ENCODE measurements around the gene MAP7D2.
"Not testable (repeated sequence)": the region's sequence is repeated elsewhere in the genome, so short reads cannot be mapped to it uniquely, and the experiment has no call there.

Gene MAP7D2

DNA sequence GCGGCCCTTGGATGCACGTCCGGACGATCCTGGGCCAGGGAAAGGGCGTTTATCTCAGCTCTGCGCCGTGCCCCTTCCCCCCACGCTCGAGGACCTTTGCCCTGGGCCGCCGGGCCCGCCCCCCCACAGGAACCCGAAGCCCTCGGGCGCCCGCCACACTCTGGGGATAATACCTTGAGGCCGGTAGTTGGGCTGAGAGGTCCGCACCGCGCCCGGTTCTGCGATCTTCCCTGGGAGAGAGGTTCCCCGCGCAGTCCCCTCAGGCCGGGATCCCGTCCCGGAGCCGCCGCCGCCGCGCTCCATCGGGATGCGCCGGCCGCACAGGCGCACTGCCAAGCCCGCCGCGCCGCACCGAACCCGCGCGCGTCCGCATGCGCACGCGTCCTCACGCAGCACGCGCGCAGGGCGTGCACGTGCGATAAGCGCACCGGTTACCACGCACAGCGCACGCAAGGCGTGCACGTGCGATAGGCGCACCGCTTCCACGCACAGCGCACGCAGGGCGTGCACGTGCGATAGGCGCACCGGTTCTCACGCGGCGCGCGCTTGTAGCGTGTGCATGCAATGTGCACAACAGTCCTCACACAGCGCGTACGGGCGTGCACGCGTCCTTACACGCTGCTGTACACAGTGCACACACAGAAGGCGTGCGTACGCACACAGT is at the start of gene MAP7D2:
TSS of gene MAP7D2 (minus strand) at position 331 of the 664 bp plus-strand sequence. CDS start at position 303, 28 bp downstream.
- no peak for DNase-seq (ENCODE audit: low read depth in 3 of 3)

GRCh38 chrX:20162516-20162915 is 45.8 kb upstream of the MAP7D2 start:
- DNase-seq (ENCODE audit: low read depth in 3 of 3), result not testable (repeated sequence)

GRCh38 chrX:20159797-20160385 is 43.2 kb upstream of the MAP7D2 start:
- no peak for DNase-seq (ENCODE audit: low read depth in 3 of 3)

GRCh38 chrX:20151689-20152088 is 35.0 kb upstream of the MAP7D2 start:
- DNase-seq (ENCODE audit: low read depth in 3 of 3), result no peak

- DNase-seq (ENCODE audit: low read depth in 3 of 3), result no peak
Measured at GRCh38 chrX:20149326-20149725, 32.6 kb upstream of the MAP7D2 start.

DNA sequence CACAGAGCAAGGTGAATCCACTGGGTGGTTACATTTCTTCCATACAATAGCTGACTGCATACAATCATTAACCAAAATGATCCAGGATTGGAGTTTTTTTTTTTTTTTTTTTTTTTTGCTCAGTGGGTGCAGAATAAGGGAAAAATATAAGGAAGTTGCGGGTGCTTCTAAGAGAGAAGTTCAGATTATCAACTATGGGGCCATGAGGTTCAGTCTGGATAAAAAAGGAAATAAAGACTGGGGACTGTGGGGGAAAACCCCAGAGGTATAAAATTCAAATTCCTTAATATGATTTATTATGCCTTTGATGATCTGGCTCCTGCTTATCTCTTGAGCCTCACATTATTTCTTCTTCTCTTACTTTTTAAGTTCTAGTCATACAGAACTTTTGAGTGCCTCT is 30.9 kb upstream of the MAP7D2 start:
- no peak for DNase-seq (ENCODE audit: low read depth in 3 of 3)

DNA sequence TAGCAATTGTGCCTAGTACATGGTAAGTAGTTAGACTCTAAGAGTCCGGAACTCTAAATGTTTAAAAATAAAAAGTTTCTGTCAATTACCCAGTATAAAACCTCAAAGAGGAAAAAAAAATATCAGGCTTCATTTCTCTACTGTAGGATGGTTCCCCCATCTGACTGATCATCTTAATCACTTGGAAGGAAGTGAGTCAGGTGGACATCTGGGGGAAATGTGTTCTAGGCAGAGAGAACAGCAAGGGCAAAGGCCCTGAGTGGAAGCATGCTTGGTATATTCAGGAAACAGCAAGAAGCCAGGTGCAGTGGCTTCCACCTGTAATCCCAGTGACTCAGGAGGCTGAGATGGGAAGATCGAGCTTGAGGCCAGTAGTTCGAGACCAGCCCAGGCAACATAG is 27.8 kb upstream of the MAP7D2 start:
- no peak for DNase-seq (ENCODE audit: low read depth in 3 of 3)

- DNase-seq (ENCODE audit: low read depth in 3 of 3), result no peak
Measured at GRCh38 chrX:20143561-20143960, 26.9 kb upstream of the MAP7D2 start.

DNA sequence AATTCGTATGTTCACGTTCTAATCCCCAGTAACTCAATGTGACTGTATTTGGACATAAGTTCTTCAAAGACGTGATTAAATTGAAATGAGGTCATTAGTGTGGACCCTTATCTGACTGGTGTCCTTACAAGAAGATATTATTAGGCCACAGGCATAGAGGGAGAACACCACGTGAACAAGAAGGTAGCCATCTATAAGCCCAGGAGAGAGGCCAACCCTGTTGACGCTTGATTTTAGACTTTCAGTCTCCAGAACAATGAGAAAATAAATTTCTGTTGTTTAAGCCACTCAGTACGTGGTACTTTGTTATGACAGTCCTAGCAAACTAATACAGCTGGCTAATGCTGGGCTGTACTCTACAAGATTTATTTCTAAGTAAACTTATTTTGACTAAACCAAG is 26.4 kb upstream of the MAP7D2 start:
- DNase-seq (ENCODE audit: low read depth in 3 of 3), result no peak

GRCh38 chrX:20141281-20142220 is 24.8 kb upstream of the MAP7D2 start, which contains the start of gene EIF1AX:
Gene EIF1AX, minus strand, starts transcription at chrX:20141838. Its CDS starts 198 bp downstream, at chrX:20141640.
- DNase-seq (ENCODE audit: low read depth in 3 of 3), result peak; percentile 79 to 90 (median 90)

- no peak for DNase-seq (ENCODE audit: low read depth in 3 of 3)
Measured at GRCh38 chrX:20140420-20140819, 23.7 kb upstream of the MAP7D2 start.

DNA sequence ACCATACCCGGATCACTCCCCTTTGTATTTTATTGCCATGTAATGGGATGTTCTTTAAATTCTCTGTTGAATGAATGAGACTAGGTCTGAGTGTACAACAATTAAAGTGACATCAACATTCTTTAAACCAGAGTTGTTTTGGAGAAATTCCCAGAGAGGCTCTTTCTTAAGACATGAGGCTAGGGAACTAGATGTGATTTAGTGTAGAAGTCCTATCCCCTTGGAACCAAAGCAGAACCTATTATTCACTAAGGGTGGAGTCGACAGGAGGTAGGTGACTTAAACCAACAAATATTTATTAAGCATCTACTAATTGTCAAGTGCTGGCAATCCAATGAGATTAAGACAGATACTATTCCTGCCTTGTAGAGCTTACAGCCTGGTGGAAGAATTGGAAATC is 23.3 kb upstream of the MAP7D2 start:
- no peak for DNase-seq (ENCODE audit: low read depth in 3 of 3)

DNA sequence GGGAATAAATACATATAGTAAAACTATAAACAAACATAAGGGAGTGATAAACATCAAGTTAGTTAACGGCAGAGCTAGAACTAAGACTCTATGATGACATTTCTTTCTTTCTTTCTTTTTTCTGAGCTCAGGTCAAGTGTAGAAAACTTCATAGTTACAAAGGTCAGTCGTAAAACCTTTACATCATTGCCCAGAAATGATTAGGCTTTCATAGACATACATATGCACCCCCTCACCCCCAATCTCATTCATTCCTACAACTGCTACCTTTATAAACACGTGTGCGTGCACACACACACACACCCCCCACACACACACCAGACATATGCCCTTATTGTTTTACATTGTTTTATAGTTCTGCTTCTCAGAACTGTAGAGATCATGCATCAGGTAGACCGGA is 19.2 kb upstream of the MAP7D2 start:
- DNase-seq (ENCODE audit: low read depth in 3 of 3), result no peak

DNA sequence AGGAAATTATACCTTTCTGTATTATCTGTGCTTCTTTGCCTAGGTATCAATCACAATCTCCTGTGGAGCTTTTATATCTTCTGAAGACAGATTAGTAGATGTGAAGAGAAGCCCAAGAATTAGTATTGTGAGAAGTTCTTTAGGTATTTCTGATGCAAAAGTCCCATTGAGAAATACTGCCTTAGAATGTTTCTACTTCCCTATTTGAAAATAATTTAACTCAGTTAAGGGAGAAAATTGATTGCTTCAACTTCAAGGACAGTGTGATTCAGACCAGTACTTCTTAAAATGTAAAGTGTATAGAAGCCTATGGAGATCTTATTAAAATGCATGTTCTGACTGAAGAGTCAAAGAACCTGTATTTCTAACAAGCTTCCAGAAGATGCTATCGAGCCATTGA is 16.0 kb upstream of the MAP7D2 start:
- no peak for DNase-seq (ENCODE audit: low read depth in 3 of 3)

GRCh38 chrX:20130357-20130756 is 13.7 kb upstream of the MAP7D2 start:
- no peak for DNase-seq (ENCODE audit: low read depth in 3 of 3)

- no peak for DNase-seq (ENCODE audit: low read depth in 3 of 3)
Measured at GRCh38 chrX:20129547-20129946, 12.8 kb upstream of the MAP7D2 start.

GRCh38 chrX:20128670-20129069 is 12.0 kb upstream of the MAP7D2 start:
- DNase-seq (ENCODE audit: low read depth in 3 of 3), result no peak

DNA sequence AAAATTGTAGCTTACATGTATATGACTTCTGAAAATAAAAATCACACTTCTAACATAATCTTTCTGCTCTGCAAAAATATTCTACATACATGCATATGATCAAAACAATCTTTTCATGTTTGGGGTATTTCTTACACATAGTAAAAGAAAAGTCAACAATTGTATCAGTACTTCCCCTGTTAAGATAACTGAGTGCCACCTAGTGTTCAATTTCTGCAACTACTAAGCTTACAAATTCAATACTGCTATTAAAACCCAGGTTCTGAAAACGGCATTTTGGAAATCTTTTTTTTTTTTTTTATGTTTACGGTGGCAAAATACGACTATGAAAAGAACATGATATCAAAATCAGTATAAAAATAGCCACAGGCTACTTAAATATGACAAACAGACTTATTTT is 10.7 kb upstream of the MAP7D2 start:
- DNase-seq (ENCODE audit: low read depth in 3 of 3), result not testable (repeated sequence)

GRCh38 chrX:20126833-20127232 is 10.1 kb upstream of the MAP7D2 start:
- not testable (repeated sequence) for DNase-seq (ENCODE audit: low read depth in 3 of 3)

GRCh38 chrX:20124964-20125363 is 8.3 kb upstream of the MAP7D2 start:
- no peak for DNase-seq (ENCODE audit: low read depth in 3 of 3)

DNA sequence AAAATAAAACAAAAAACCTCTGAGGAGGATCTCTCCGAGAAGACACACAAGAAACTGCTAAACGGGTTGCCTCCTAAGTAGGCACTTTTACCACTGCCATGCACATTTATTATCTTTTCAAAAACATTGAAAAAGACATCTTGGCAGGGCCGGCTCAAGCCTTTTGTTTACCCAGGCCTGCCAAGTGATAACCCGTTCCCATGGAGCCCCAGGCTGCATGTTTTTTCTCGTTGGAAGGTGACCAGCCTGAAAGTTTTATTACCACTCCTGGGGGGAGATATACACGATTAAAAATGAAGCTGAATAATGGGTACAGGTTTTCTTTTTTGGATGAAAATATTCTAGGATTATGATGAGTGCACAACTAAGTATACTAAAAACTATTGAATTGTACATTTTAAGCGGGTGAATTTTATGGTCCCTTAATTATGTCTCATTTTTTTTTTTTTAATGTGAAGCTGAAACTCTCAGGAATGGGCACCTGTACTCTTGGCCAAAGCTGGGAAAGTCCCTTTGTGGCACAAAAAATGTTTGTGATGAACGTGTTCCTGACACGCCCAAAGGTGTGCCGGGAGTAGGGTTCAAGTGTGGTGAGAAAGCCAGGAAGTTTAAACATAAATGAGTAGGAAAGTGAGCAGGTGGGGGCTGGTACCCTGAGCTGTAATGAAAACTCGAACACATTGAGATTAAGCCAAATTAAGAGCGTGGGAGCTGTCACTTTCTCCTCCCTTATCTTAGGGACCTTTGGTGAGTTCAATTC is 1.5 kb upstream of the MAP7D2 start:
- DNase-seq (ENCODE audit: low read depth in 3 of 3), result no peak

GRCh38 chrX:20116087-20116576 is 575 bp downstream of the MAP7D2 start:
- no peak for DNase-seq (ENCODE audit: low read depth in 3 of 3)
